HG03060 (cell line): ENCODE results near the gene GPC5.

ENCODE experiments used
- ATAC-seq: cut with Tn5 transposase; IDR thresholded peaks from one replicate; pipeline ENCODE4 v1.9.1; 2021; ENCODE audit warnings: low read depth, moderate number of reproducible peaks; ENCODE audit not compliant: unreplicated experiment

The GPC5 gene

GRCh38 chr13:91579320-91579719 lies 180.9 kb downstream of the GPC5 start:
- no peak for ATAC-seq

- ATAC-seq: no peak
Observed at GRCh38 chr13:91580749-91581148, 182.3 kb downstream of the GPC5 start.

- no peak for ATAC-seq
Observed at GRCh38 chr13:91586609-91587008, 188.2 kb downstream of the GPC5 start.

- no peak for ATAC-seq
Observed at GRCh38 chr13:91588541-91588940, 190.1 kb downstream of the GPC5 start.

- ATAC-seq: no peak
Observed at GRCh38 chr13:91592056-91593014, 193.9 kb downstream of the GPC5 start.

GRCh38 chr13:91593456-91593855 lies 195.0 kb downstream of the GPC5 start:
- ATAC-seq: no peak

GRCh38 chr13:91594061-91594460 lies 195.6 kb downstream of the GPC5 start:
- ATAC-seq: no peak

- no peak for ATAC-seq
Observed at GRCh38 chr13:91595677-91596076, 197.3 kb downstream of the GPC5 start.

GRCh38 chr13:91596842-91597241 lies 198.4 kb downstream of the GPC5 start:
- no peak for ATAC-seq

GRCh38 chr13:91598655-91599054 lies 200.2 kb downstream of the GPC5 start:
- no peak for ATAC-seq

- no peak for ATAC-seq
Observed at GRCh38 chr13:91601273-91601672, 202.9 kb downstream of the GPC5 start.

GRCh38 chr13:91601807-91602206 lies 203.4 kb downstream of the GPC5 start:
- no peak for ATAC-seq

GRCh38 chr13:91609353-91609752 lies 210.9 kb downstream of the GPC5 start:
- peak; percentile 62 for ATAC-seq

- no peak for ATAC-seq
Observed at GRCh38 chr13:91618315-91618714, 219.9 kb downstream of the GPC5 start.

GRCh38 chr13:91620670-91621141 lies 222.3 kb downstream of the GPC5 start:
- ATAC-seq: no peak

GRCh38 chr13:91621161-91621560 lies 222.7 kb downstream of the GPC5 start:
- ATAC-seq: no peak

GRCh38 chr13:91621963-91622362 lies 223.5 kb downstream of the GPC5 start:
- ATAC-seq: no peak

- ATAC-seq: no peak
Observed at GRCh38 chr13:91622778-91623550, 224.5 kb downstream of the GPC5 start.

- ATAC-seq: no peak
Observed at GRCh38 chr13:91627952-91628739, 229.7 kb downstream of the GPC5 start.

GRCh38 chr13:91630946-91631345 lies 232.5 kb downstream of the GPC5 start:
- no peak for ATAC-seq

- no peak for ATAC-seq
Observed at GRCh38 chr13:91632086-91632485, 233.7 kb downstream of the GPC5 start.
